ENCODE measurements around the gene SPCS2.
A peak's percentile ranks its signal among the peaks of the same experiment; 100 is the strongest.
"Not testable (repeated sequence)": the region's sequence is repeated elsewhere in the genome, so short reads cannot be mapped to it uniquely, and the experiment has no call there.

Gene SPCS2

DNA sequence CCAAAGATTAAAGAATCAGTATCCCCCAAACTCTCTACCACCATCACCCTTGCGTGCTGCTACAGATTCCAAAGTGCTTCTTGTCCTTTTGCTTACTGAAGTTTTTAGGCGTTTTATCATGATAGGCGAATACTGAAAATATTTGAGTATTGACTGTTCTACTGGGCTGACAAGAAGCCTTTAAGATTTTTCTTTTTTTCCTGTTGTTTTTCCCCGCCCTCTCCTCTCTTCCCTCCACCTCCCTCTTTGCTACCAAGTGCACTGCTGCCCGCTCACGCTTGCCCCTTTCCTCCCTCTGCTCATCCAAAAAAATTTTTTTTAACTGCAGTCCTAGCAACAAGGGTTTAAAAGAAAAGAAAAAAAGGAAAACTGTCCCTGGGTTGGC lies 679 bp downstream of the SPCS2 start:
- DNase-seq (ENCODE audit: insufficient read length, low spot score) (no peak), FAIRE-seq (no peak)

DNA sequence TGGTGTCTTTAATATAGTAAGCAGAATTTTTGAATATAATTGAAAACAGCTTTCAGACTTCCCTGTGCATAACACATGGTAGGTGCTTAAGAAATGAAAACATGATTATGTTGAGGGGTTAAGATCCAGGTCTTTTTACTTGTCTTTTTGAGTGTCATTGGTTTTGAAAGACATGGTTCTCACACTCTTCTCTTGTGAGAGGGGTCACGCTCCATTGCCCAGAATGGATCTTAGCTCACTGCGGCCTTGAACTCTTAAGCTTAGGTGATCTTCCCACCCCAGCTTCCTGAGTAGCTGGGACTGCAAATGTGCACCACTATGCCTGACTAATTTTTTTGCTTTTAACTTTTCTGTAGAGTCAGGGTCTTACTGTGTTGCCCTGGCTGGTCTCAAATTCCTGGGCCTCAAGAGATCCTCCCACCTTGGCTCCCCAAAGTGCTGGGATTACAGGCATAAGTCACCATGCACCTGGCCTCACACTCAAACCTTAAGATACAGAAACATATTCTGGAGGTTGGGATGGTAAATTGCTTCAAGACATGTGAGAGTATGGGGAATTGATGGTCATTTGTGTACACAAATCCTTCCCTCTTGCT lies 1.4 kb downstream of the SPCS2 start:
- FAIRE-seq (no peak), DNase-seq (ENCODE audit: insufficient read length, low spot score) (no peak)

DNA sequence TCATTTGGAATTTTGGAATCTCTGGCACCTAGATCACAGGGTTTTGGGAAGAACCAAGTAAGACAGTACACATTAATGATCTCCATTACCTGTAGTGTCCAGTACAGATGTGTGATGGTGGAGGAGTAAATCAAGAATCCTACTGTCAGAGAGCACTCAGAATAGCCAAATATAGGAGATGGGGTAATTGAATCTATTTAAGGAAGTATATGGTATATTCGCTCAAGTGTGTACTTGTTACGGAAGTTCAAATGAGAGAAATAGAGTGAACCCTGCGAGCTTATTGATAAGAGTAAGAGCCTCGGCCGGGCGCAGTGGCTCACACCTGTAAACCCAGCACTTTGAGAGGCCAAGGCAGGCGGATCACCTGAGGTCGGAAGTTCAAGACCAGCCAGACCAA lies 2.2 kb downstream of the SPCS2 start:
- DNase-seq (ENCODE audit: insufficient read length, low spot score) (no peak), FAIRE-seq (no peak)

DNA sequence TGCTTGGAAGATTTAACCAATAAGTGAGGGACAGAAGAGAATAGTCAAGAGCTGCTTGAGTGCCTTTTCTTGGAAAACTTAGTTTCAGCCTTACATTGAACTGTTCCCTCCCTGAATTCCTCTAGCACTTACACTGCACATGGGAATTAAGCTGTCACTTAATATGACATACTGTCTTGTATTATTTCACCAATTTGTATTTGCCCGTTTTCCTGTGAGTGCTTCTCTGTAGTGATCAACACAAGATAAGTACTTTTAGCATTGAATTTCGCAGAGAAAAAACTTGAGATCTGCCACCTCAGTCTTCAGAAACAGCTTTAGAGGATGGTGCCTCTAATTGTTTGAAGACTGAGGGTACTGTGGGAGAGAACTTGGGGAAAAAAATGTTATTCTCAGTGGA lies 3.7 kb downstream of the SPCS2 start:
- FAIRE-seq (no peak), DNase-seq (ENCODE audit: insufficient read length, low spot score) (no peak)

DNA sequence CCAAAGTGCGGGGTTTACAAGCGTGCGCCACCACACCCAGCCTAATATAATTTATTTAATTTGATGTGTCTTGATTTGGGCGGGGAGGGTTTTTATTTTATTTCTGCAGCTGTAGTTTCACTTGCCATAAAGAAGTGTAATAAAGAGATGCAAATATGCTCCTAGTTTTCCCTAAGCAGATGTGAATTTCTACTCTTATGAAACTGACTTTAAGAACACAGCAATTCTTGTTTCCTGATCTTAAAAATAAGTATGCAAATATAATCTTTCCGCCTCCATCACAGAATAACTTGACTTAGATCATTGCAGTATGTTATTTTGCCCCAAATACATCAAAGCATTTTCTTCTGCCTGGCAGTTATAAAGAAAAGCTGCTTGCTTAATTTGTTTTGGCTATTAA lies 4.4 kb downstream of the SPCS2 start:
- FAIRE-seq (no peak), DNase-seq (ENCODE audit: insufficient read length, low spot score) (no peak)

DNA sequence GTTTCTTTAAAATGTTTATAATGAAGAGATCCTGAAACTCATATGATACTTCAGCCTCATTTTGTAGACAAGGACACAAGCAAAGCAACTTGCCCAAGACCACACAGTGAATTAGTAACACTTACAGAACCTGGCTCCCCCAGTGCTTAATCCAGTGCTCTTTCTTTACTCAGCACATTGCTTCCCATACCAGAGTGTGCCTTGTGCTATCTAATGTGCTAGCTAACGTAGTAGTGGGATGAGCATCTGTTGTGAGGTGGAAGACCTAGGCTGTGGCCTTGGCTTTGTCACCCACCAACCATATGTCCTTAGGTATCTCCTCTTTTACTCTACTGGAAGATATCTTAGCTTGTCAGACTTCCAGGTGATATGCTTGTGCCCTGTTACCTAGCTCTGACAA lies 5.1 kb downstream of the SPCS2 start:
- DNase-seq (ENCODE audit: insufficient read length, low spot score): no peak
- no peak for FAIRE-seq

DNA sequence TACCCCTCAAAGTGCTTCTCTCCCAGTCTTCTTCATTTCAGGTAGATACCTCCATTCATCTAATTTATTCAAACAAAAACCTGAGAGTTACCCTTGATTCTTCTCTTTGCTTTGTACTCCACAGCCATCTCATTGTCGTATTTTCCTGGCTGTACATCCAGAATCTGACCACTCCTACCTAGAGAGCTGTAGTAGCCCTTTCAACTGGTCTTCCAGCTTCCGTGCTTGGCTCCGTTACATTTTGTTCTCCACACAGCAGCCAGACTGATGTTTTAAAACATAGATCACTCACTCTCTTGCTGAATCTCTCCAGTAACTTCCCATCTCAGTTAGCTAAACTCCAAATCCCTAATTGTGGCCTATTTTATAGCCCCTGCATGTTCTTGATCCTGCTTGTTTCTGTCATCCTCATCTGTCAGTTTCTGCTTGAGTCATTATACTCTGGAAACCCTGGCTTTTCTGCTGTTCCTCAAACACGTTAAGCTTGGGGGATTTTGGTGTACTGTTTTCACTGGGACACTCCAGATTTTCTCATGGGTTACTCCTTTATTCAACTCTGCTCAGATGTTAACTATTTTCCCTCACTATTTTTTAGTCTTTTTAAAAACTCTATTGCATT lies 7.4 kb downstream of the SPCS2 start:
- no peak for FAIRE-seq

DNA sequence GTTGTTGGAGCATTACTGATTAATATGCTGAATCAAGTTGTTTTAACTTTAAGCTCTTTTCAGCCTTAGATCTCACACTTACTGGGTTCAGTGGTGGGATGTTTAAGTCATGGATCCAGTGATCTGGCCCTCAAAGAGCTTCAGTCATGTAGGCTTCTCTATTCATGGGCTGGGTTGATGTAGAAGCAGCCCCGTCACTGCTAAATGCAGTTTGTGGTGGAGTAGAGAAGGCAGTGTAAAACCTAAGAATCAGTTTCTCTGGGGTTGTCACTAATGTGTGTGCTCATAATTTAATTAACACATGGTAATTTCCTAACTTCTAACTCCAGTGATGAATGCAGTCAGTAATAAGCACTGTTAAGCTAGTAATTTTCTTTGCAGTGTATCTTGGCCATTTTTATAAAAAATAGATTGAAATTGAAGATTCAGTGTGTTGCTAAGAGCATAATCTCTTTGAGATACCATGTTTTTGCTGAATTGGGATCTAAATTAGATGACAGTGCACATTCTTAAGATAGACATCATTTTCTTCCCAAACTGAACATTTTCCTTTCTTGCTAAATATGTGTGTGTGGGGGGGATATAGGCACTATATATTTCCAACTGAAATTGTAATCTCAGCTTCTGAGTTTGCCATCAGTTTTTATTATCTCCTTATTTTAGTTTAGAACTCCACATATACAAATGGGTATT lies 9.0 kb downstream of the SPCS2 start:
- no peak for FAIRE-seq
- no peak for DNase-seq (ENCODE audit: insufficient read length, low spot score)

More for the DNA sequence above, 7.4 kb downstream of the SPCS2 start:
- DNase-seq (ENCODE audit: insufficient read length, low spot score): no peak

DNA sequence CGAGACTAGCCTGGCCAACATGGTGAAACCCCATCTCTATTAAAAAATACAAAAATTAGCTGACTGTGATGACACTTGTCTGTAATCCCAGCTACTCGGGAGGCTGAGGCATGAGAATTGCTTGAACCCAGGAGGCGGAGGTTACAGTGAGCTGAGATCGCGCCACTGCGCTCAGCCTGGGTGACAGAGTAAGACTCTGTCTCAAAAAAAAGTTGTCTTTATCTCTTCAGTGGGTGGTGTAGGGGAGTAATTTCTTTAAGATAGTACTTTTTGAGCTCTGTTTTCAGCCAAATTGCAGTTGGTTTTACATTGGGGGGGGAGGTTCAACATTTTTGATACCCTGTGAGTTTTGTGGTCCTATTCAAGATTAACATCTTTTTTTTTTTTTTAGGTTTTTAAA lies 11.1 kb downstream of the SPCS2 start:
- not testable (repeated sequence) for FAIRE-seq; DNase-seq (ENCODE audit: insufficient read length, low spot score)

DNA sequence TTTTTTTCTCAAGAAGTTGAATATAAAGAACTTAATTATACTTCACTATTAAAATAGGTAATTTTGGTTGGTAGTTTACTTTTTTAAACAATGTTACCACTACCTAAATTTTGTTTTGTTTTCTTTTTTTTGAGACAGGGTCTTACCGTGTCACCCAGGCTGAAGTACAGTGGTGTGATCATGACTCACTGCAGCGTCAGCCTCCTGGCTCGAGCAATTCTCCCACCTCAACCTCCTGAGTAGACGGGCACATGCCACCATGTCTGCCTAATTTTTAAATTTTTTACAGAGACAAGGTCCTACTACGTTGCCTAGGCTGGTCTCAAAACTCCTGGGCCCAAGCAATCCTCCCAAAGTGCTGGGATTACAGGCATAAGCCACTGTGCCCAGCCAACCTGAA lies 17.6 kb downstream of the SPCS2 start:
- DNase-seq (ENCODE audit: insufficient read length, low spot score): no peak
- no peak for FAIRE-seq

DNA sequence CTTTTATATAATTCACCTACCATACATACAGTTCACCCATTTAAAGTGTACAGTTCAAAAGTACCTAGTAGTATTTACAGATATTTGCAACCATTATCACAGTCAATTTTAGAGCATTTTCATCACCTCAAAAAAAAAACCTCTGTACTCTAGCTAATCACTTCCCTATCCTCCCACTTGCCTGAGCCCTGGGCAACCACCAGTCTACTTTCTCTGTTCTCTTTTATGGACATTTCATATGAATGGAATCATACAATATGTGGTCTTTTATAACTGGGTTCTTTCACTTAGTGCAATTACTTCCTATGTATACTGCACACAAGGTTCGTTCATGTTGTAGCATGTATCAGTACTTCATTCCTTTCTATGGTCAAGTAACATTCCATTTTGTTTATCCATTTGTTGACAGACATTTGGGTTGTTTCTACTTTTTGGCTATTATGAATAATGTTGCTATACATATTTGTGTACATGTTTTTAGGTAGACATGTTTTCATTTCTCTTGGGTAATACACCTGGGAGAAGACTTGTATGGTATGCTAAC lies 21.9 kb downstream of the SPCS2 start:
- DNase-seq (ENCODE audit: insufficient read length, low spot score) (no peak), FAIRE-seq (no peak)

DNA sequence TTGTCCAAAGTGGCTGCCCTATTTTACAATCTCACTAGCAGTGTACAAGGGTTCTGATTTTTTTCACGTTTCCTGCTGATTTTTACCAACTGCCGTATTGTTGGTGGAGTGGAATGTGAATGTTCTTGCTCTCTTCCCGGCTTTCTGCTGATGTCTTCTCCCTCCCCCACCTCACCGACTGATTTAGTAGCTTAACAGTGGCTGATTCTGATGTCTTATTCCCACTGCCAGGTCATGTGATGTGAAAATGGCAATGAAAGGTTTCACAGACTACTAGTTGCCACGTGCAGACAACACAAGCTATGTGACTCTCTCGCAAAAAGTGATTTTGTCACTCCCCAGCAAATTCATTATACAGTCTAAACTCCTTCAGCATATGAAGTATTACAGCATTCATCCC lies 22.4 kb downstream of the SPCS2 start:
- DNase-seq (ENCODE audit: insufficient read length, low spot score) (no peak), FAIRE-seq (no peak)

DNA sequence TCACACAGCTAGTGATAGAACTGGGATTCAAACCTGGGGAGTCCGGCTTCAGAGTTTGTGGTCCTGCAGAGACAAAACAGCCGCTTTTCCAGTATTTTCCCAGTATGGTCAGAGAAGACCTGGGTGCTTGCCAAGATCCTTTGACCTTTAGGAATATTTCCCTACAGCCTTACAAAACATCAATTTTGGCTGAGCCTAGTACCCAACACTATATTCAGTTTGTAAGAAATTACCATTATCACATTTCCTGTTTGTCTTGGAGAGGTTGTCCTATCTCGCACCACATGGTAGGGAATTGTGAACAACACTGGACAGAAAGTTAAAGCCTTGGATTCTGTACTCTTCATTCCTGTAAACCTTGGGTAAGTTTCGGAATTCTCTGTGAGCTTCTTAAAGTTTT lies 29.0 kb downstream of the SPCS2 start:
- no peak for FAIRE-seq

DNA sequence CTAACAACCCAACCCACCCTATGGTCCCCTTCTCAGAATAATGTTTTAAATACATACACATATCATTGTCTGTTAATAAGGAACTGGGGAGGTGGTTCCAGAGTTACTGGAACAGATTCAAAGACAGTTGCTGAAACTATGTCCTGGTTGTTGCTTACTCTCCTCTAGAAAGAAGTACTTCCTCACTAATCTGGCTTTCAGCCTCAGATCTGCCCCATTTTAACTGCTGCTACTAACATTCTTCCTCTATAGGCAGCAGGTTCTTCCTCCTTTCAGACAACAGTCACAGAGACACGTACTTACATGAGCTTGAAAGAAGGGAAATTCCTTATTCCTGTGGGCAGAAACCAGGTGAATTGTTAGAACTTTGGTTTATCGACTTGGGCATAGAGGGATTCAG lies 31.6 kb downstream of the SPCS2 start:
- FAIRE-seq: no peak

More for the DNA sequence above, 29.0 kb downstream of the SPCS2 start:
- DNase-seq (ENCODE audit: insufficient read length, low spot score): no peak

DNA sequence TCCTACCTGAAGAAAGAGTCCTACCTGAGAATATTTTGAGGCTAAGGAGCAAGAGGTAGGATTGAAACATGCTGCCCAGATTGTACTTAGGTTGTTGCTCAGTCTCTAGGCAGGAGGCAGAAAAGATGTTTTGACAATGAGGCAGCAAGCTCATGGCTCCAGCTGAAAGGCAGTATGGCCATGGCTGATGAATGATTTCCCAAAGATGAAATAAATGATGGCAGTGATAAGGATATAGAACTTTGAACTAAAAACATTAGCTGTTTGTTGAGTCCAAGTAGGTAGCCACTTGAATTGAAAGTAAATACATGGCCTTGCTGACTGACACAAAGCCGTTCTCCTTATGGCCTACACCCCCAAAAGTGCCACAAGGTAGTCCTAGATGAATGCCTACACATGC lies 32.8 kb downstream of the SPCS2 start:
- no peak for DNase-seq (ENCODE audit: insufficient read length, low spot score)
- FAIRE-seq: no peak

More for the DNA sequence above, 31.6 kb downstream of the SPCS2 start:
- DNase-seq (ENCODE audit: insufficient read length, low spot score): no peak

DNA sequence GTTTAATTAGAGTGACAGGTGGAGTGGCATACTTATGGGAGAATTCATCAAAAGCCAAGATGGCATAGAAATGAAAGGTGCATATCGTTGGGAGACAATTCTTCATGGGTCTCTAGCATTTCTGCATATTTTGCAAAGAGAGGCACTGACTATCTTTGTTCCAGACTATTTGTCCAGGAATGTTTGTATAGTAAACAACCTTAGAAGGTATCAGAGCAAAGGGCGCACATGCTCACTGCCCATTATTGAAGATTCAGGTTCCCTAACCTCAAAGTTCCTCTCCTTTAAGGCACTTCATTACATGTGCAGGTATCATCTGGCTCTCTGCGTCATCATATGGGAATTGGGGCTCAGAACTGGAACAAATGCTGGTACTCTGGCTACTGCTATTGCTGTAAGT lies 35.0 kb downstream of the SPCS2 start:
- DNase-seq (ENCODE audit: insufficient read length, low spot score) (no peak), FAIRE-seq (no peak)

DNA sequence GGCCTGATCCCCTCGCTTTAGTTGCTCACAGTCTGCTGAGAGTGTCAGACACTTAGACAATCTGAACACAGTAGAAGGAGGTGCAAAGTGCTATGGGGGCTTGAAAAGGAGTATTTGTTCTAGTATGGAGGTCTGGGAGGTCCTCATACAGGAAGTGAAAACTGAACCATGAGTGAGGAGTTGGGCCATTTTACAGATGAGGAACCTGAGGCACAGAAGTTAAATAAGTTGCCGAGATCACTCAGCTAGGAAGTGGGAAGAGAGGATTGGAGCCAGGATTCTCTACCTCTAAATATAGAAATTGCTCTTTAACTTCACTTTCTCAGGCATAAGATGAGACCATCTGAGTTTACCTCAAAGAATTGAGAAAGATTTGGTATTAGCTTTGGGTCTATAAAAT lies 35.7 kb downstream of the SPCS2 start:
- no peak for DNase-seq (ENCODE audit: insufficient read length, low spot score)
- no peak for FAIRE-seq

DNA sequence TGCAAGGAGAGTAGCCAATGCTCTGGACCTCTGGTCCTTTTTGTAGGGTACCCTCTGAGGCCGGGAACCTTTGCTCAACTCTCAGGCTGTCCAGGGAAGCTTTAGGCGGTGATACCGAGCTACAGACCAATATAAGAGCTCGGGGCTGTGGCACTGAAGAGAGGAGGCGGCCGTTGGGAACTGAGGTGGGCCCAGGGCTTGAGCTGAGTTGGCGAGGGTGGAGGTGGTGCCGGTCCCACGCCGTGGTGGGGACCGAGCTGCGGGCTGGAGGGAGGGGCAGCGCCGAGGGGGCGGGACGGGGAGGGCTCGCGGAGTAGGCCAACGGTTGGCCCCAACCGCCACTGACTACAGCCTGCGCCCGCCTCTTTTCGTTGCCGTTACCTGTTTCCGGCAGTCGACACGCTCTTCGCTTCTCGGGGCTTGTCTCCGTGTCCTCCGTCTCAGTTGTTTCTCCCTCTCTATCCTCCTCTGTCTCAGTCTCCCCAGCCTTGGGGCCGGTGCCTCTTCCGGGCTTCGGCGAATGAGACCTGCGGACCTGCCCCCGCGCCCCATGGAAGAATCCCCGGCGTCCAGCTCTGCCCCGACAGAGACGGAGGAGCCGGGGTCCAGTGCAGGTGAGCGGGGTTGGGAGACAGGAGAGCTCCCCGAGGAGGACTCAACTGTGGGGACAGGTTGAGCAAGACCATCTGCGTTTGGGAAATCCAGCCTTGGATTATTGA lies 39.6 kb downstream of the SPCS2 start, which contains the start of gene NEU3:
NEU3 (plus strand) TSS at position 393 of the 719 bp plus-strand sequence; CDS start at position 521, 128 bp downstream.
- DNase-seq (ENCODE audit: insufficient read length, low spot score) (peak; percentile 88), FAIRE-seq (peak; percentile 95)

DNA sequence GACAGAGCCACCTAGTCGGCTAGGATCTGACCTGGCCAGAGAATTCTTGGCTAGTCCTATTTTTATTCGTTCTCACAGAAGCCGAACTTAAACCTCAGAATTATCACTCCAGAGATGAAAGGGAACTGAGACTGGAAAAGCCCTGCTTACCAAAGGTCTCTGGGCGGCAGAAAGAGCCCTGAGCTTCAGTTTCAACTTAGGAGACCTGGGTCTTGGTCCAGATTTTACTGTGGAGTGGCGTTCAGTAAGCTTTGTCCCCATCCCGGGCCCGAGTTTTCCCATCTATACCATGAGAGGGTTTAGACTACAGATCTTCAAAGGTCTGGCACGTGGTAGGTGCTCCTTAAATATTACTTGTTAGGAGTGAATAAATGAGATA lies 40.2 kb downstream of the SPCS2 start:
- FAIRE-seq (no peak), DNase-seq (ENCODE audit: insufficient read length, low spot score) (no peak)

DNA sequence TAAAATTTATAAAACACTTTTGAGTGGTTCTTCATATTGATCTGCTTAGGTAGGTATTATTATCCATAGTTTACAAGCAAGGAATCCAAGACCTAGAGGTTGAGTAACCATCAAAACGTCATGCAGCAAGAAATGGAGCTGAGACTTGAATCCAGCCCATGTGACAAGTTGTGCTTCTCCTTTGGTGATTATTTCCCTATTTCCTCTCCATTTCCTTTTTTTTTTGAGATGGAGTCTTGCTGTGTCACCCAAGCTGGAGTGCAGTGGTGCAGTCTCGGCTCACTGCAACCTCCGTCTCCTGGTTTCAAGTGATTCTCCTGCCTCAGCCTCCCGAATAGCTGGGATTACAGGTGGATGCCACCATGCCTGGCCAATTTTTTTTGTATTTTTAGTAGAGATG lies 41.1 kb downstream of the SPCS2 start:
- not testable (repeated sequence) for DNase-seq (ENCODE audit: insufficient read length, low spot score); FAIRE-seq

DNA sequence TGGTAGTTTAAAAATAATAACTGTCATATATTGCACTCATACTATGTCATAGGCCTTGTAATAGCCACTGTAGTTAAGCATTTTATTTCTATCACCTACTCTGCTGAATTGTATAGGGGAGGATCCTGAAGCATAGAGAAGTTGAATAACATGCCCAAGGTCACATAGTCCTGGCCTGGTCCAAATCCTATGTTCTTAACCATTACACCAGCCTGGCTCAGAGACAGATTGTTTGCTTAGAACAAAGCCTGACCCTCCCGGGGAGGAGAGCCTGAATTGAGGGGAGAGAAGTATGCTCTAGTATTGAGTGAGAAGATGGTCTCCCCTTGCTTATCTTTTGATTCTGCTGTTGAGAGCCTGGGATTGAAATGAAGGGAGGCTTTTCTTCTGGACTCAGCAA lies 41.9 kb downstream of the SPCS2 start:
- FAIRE-seq (no peak), DNase-seq (ENCODE audit: insufficient read length, low spot score) (no peak)
